ENCODE results near the gene ZNF462.

The ZNF462 gene

GRCh38 chr9:106889061-106889590, 26.2 kb downstream of the ZNF462 start:
- peak; percentile 68 for DNase-seq (ENCODE audit: low spot score)
- Histone ChIP-seq H3K27me3 (ENCODE audit: insufficient read depth, poor library complexity, severe bottlenecking) (no peaks in the 10 kb centered on the region), H3K4me1 (ENCODE audit: insufficient read depth, poor library complexity, severe bottlenecking) (peaks cover 95% of the 10 kb centered on the region), H3K36me3 (ENCODE audit: low read depth) (no peaks in the 10 kb centered on the region; the same call in 1 of the 2 replicates), H3K4me3 (ENCODE audit: severe bottlenecking) (no peak overlapping the region), H3K9me3 (ENCODE audit: severe bottlenecking) (no peaks in the 10 kb centered on the region), H3K27ac (ENCODE audit: poor library complexity, severe bottlenecking) (peak overlapping the region; percentile 97)
- TF ChIP-seq, protein P1, sequence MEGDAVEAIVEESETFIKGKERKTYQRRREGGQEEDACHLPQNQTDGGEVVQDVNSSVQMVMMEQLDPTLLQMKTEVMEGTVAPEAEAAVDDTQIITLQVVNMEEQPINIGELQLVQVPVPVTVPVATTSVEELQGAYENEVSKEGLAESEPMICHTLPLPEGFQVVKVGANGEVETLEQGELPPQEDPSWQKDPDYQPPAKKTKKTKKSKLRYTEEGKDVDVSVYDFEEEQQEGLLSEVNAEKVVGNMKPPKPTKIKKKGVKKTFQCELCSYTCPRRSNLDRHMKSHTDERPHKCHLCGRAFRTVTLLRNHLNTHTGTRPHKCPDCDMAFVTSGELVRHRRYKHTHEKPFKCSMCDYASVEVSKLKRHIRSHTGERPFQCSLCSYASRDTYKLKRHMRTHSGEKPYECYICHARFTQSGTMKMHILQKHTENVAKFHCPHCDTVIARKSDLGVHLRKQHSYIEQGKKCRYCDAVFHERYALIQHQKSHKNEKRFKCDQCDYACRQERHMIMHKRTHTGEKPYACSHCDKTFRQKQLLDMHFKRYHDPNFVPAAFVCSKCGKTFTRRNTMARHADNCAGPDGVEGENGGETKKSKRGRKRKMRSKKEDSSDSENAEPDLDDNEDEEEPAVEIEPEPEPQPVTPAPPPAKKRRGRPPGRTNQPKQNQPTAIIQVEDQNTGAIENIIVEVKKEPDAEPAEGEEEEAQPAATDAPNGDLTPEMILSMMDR (IDR thresholded peaks at IDR 0.05; ENCODE audit: poor library complexity, severe bottlenecking), result no peak
- peak; percentile 63 for ATAC-seq (ENCODE audit: low read depth)

DNA sequence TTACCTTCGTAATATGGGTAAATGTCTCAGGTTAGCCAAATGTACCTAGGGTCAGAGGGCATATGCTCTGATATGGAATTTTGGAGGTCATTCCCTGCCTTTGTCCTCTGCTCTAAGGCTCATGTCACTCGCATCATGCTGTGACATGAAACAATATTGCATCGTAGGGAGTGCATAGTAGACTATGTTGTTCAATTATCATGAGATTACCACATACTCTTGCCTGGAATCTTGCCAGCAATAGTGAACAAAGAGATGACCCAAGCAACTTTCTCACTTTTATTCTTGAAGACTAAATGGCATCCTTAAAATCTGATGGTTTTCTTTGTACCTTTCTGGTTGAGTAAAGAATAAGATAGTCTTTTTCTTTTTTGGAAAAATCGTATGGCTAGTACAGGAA, 27.6 kb downstream of the ZNF462 start:
- Histone ChIP-seq H3K9me3 (ENCODE audit: severe bottlenecking) (no peaks in the 10 kb centered on the region), H3K27ac (ENCODE audit: poor library complexity, severe bottlenecking) (peak overlapping the region; percentile 97), H3K27me3 (ENCODE audit: insufficient read depth, poor library complexity, severe bottlenecking) (no peaks in the 10 kb centered on the region), H3K36me3 (ENCODE audit: low read depth) (no peaks in the 10 kb centered on the region; the same call in 1 of the 2 replicates), H3K4me3 (ENCODE audit: severe bottlenecking) (no peak overlapping the region), H3K4me1 (ENCODE audit: insufficient read depth, poor library complexity, severe bottlenecking) (peaks cover 83% of the 10 kb centered on the region)
- no peak for ATAC-seq (ENCODE audit: low read depth)
- TF ChIP-seq, protein P1 (IDR thresholded peaks at IDR 0.05; ENCODE audit: poor library complexity, severe bottlenecking), result no peak
- no peak for DNase-seq (ENCODE audit: low spot score)

- H3K27me3 ChIP-seq (ENCODE audit: insufficient read depth, poor library complexity, severe bottlenecking), result no peaks in the 10 kb centered on the region
- peak overlapping the region; percentile 97 for H3K27ac ChIP-seq (ENCODE audit: poor library complexity, severe bottlenecking)
- peaks cover 3% of the 10 kb centered on the region; the same call in 1 of the 2 replicates for H3K36me3 ChIP-seq (ENCODE audit: low read depth)
- TF ChIP-seq, protein P1 (IDR thresholded peaks at IDR 0.05; ENCODE audit: poor library complexity, severe bottlenecking), result no peak
- no peaks in the 10 kb centered on the region for H3K9me3 ChIP-seq (ENCODE audit: severe bottlenecking)
- DNase-seq (ENCODE audit: low spot score) (no peak), ATAC-seq (ENCODE audit: low read depth) (no peak)
- peaks cover 83% of the 10 kb centered on the region for H3K4me1 ChIP-seq (ENCODE audit: insufficient read depth, poor library complexity, severe bottlenecking)
- H3K4me3 ChIP-seq (ENCODE audit: severe bottlenecking), result no peak overlapping the region
Observed at GRCh38 chr9:106891286-106891685, 28.3 kb downstream of the ZNF462 start.

DNA sequence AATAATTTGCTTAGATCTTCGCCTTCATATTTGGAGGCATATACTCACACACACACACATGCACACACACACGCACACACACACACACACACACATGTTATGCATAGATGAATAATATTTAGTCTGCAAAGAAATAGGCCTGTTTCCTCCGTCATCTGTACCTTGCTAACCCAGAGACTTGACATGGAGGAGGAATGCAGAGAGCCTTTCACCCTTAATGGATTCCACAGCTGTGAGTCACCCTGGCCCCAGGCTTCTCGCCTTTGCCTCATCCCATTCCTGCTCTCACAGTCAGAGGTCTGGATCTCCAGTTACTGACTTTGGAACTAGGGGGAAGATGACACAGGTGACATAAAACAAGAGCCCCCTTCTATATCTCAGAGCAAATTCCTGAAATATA, 29.7 kb downstream of the ZNF462 start:
- Histone ChIP-seq H3K4me3 (ENCODE audit: severe bottlenecking) (no peak overlapping the region), H3K4me1 (ENCODE audit: insufficient read depth, poor library complexity, severe bottlenecking) (peaks cover 78% of the 10 kb centered on the region), H3K27ac (ENCODE audit: poor library complexity, severe bottlenecking) (peak overlapping the region; percentile 97), H3K9me3 (ENCODE audit: severe bottlenecking) (no peaks in the 10 kb centered on the region), H3K36me3 (ENCODE audit: low read depth) (peaks cover 5% of the 10 kb centered on the region; the same call in 1 of the 2 replicates), H3K27me3 (ENCODE audit: insufficient read depth, poor library complexity, severe bottlenecking) (no peaks in the 10 kb centered on the region)
- ATAC-seq (ENCODE audit: low read depth) (peak; percentile 91), DNase-seq (ENCODE audit: low spot score) (peak; percentile 92)
- TF ChIP-seq, protein P1 (IDR thresholded peaks at IDR 0.05; ENCODE audit: poor library complexity, severe bottlenecking), result no peak

- Histone ChIP-seq H3K4me3 (ENCODE audit: severe bottlenecking) (no peak overlapping the region), H3K27ac (ENCODE audit: poor library complexity, severe bottlenecking) (peak overlapping the region; percentile 97), H3K9me3 (ENCODE audit: severe bottlenecking) (no peaks in the 10 kb centered on the region), H3K36me3 (ENCODE audit: low read depth) (peaks cover 5% of the 10 kb centered on the region; the same call in 1 of the 2 replicates), H3K4me1 (ENCODE audit: insufficient read depth, poor library complexity, severe bottlenecking) (peaks cover 76% of the 10 kb centered on the region), H3K27me3 (ENCODE audit: insufficient read depth, poor library complexity, severe bottlenecking) (no peaks in the 10 kb centered on the region)
- DNase-seq (ENCODE audit: low spot score), result no peak
- peak; percentile 4; the same call in 2 of the 3 replicates for ATAC-seq (ENCODE audit: low read depth)
- TF ChIP-seq, protein P1 (IDR thresholded peaks at IDR 0.05; ENCODE audit: poor library complexity, severe bottlenecking), result no peak
Observed at GRCh38 chr9:106893088-106893487, 30.1 kb downstream of the ZNF462 start.
